Stimulated activated CD4-positive, alpha-beta T cell treated with anti-CD3 and anti-CD28 coated beads, Interleukin-15, amount 100 ng/mL, for 48 hours (primary cell): ENCODE measurements around the gene LRGUK.
"Not testable (repeated sequence)": the region's sequence is repeated elsewhere in the genome, so short reads cannot be mapped to it uniquely, and the experiment has no call there.

Source experiments
- DNase-seq, 2 donors: peaks; one replicate each; pipeline ENCODE4 v3.0.0-alpha.2; 2020; ENCODE audit warnings: low read depth in 2 of 2

Gene LRGUK

DNA sequence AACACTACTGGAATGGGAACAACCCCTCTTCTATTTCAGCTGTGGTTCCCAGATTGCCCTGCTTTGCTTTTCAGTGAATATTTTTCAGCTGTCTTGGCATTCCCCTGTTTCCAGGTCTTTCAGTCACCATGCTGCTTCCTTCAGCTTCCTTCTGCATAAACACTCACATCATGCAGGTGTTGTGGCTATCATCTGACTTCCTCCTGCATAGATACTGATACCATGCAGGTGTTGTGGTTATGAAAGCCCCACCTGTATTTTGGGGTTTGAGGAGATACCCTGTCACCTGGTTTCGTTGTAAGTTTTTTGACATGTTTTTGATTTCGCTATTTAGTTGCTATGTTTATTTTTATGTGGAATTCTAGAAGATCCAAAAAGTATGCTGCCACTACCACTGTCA lies 118.1 kb downstream of the LRGUK start:
- no peak for DNase-seq

DNA sequence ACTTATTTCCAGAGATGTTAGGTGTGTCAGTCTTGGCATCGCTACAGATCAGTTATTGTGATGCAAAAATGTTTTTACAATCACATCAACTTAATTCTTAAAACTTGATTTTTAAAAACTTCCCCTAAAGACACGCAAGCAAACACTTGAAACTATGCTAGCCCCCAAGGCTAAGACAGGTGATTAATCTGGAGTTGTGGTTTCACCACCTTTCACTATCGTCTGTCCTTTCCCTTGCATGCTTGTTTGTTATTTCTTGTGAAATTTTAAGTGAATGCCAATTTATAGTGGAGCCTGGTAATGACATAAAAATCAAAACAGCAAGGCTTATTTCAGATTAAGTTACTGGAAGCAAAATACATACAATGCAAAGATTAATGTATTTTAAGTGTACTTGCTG lies 119.2 kb downstream of the LRGUK start:
- DNase-seq = no peak

DNA sequence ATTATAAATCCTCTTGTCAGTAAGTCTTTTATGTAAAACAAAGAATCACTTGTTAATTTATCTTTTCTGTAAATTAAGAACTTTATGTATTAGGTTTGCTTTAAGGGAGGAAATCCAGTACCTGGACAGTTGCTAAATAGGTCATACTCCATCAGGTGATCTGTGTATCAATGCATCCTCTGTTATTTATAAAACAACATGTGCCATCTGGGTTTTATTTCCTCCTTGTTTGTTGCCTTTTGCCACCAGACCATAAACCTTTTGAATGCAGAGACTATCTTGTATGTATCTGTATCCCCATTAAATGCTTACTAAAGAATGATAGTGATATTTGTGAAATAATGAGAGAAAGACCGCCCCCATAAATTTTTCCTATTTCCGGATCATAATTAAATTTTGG lies 119.6 kb downstream of the LRGUK start:
- no peak for DNase-seq

DNA sequence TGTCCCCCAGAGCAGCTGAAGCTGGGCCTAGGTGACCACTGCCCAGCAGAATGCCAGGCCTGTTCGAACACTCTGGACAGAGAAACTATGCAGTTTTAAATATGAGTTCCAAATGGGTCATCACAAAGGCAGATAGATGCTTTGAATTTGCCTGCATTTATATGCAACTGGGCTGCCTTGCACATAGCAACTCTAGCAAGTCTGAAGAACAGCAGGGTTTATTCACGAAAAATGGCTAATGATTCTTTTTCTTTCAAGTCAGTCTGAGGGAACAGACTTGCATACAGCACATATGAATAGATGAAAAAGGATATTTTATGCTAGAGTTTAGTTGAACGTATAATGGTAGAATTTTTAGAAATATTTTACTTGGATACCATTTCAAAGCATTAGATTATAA lies 121.1 kb downstream of the LRGUK start:
- DNase-seq = no peak

DNA sequence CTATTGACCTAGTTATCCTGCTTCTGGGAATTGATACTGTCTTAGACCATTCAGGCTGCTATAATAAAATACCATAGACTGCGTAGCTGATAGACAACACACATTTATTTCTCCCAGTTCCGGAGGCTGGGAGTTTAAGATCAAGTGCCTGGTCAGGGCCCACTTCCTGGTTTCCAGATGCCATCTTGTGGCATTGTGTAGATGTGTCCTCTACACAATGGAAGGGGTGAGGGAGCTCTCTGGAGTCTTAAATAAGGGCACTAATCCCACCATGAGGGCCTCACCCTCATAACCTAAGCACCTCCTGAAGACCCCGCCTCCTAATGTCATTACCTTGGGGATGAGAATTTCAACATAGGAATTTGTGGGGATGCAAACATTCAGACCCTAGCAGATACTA lies 127.2 kb downstream of the LRGUK start:
- DNase-seq = no peak

DNA sequence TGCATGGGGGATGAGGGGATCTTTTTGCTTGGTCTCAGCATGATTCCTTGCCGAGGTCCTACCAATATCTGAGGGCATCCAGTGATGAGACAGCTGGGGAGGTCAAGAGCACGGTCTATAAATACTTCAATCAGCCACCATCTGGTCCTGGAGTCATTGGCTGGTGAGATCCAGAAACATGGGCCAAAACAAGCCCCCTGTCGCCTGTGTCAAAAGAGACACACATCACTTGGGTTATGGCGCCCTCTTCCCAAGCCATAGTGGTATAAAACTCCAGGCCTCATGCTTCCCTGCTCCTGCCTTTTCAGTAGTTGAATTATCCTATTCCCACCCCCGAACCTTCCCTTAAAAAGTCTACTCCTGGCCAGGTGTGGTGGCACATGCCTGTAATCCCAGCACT lies 128.7 kb downstream of the LRGUK start:
- DNase-seq = no peak

DNA sequence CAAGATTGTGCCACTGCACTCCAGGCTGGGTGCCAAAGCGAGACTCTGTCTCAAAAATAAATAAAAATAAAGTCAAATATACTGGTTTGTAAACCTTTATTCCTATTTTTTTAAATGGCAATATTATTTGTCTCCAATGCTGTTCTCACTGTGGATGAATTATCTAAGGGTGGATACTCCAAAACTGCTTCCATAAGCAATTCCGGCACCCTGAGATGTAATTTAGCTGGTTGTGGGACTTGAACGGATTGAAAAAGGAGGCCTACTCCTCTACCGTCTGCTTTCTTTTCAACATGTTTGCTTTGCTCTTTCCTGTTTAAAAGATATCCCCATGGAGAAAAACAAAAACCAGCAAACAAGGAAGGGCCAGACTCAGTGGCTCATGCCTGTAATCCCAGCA lies 135.2 kb downstream of the LRGUK start:
- DNase-seq = no peak

DNA sequence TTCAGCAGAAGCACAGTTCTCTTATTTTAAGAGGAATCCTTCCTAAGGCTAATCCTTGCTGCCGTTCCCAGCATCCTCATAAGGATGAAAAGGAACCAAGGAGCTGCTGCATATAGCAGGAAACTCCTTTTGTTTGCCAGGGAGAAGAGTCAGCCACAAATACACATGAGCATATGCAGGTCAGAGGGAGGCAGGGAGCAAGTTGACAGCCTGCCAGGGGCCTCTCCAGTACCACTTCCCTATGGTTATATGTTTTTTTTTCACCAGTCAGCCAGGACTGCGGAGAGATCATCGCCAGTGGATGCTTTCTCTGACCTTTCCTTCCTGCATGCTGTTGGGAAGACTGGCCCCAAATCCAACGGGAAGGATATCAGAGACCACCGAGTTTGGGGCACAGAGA lies 149.8 kb downstream of the LRGUK start:
- no peak for DNase-seq

DNA sequence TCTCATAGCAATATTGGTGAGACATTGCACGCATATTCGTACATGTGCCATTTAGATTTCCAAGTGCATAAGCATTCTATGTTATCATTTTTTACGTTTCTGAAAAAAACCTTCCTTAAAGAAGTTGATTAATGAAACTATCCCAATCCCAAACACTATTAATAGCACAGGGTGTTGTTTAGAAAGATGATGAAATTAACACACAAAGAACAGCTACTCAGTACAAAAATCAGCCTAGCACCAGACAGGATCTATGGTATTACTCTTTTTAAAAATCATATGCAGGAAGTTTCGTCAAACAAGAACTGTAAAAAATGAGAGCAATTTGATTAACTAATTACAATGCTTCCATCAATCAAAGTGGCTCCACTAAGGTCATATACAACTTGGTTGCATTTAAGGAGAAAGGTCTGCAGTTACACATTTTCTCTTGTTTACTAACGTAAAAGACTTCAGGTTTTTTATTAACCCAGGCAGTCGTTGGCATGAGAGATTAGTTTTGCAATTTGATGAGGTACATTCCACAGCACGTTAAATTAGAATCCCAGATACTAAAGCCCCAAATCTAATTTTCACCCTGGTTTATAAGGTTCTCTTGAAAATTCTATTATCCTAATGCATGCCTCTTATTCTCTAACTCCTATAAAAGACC lies 151.5 kb downstream of the LRGUK start:
- no peak for DNase-seq

DNA sequence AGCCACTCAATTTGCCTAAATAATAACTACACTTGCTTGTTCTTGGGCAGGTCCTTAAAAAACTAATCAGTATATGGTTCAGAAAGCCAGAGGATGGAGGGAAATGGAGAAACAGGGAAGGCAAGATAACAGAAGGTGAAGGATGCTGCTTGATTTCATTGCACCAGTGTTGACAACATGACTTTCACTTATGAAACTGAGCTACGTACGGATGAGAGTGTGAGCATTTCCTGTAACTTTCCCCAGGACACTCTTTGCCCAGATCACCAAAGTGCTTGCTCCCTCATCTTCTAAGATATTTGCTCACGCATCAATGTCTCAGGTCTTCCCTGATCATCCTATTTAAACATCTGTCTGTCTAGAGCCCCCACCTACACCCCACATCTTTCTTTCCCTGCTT lies 152.2 kb downstream of the LRGUK start:
- DNase-seq = no peak

DNA sequence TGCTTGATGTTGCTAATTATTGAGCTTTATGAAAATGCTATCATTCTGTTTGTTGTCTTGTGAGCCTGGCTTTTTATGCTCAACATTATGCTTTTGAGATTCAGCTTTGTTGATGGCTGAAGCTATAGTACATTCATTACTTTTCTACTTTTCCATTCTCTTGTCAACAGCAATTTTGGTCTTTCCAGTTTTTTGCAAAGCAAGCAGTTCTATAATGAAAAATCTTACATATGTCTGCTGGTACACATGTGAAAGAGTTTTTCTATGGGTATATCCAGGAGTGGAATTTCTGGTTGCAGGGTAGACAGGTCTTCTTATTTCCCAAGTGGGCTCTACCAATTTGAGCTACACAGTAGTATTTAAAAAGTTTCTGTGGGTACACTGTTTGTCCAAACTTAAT lies 152.8 kb downstream of the LRGUK start:
- no peak for DNase-seq

DNA sequence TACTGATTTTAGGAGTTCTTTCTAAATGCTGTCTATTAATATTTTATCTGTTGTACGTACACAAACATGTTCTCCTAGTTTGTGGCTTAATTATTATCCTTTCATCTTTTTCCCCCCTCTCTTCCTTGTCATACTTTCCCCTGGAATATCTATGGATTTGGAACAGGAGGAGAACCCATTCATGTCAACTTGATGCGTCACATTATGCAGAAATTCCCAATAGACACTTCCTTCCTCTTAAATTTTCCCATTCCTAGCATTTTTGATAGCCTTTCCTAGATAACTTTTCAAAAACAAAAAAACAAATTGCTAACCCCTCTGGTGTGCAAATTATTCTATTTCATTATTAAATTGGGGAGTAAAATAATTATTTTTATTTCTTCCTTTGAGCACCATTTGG lies 153.4 kb downstream of the LRGUK start:
- no peak for DNase-seq

DNA sequence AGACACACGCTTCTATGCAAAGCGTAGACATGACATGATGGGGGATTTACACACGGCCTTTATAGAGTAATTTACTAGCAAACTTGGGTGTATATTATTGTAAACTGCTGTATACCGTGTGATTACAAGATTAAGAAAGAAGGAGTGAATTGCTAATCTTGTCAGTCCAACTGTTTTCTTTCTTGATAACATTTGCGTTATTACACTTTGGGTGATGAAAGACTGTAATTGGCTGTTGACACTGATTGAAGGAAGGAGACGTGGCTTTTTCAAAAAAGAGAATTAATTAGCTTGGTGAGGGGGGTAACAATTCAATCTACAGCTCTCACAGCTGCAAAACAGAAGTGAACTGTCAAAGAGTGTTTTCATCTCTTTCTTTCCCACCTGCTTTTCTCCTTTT lies 156.9 kb downstream of the LRGUK start:
- no peak for DNase-seq

DNA sequence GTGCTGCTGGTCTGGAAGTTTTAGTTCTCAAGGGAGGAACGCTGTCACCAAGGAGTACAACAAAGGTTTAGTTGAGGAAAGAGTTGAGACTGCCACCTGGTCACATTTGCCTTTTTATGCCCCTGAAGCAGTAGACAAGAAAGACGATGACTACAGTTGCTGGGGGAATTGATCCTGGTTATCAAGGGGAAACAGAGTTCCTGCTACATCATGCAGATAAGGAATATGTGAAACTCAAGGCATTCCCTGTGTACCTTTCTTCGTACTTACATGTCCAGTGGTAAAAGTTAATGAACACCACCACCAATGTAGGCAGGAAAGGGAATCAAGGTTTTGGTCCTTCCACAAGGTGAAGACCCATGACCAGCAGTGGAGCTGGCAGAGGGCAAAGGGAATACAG lies 157.8 kb downstream of the LRGUK start:
- DNase-seq = no peak

DNA sequence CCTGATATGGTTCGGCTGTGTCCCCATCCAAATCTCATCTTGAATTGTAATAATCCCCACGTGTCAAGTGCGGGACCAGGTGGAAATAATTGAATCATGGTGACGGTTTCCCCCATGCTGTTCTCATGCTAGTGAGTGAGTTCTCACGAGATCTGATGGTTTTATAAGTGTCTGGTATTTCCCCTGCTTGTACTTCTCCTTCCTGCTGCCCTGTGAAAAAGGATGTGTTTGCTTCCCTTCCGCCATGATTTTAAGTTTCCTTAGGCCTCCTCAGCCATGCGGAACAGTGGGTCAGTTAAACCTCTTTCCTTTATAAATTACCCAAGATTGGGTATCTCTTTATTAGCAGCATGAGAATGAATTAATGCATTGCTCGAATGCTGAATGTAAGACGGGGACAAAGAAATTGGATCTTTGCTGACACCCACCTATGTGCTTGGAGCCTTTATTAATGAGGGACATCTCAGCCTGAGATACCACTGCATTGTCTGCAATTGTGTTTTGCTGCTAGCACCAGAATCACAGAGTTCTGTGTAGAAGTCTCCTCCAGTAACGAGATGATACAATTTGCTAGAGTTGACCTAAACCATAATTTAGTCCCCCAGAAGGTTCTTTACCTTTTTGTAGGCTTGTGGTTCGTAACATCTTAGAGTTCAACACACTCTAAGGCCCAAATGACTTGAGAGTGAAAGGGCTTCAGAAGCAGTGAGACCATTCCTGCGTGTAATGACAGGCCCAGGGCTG lies 160.9 kb downstream of the LRGUK start:
- no peak for DNase-seq

DNA sequence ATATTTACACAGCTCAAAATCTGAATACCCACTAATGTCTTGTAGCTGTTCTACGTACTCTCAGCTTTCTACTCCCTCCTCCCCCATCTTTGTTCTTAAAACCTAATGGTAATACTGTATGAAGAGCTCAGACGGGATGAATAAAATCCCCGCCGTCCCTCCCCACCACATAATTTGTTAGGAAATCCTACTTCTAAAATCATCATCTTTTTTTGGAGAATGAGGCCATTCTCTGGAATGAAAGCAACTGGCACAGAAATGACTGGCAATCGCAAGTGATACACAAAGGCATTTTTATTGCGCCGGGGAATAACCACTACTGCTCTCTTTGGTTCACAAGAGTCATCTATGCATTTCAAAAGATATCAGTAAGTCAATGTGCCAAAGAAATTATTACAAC lies 162.3 kb downstream of the LRGUK start:
- DNase-seq = no peak

DNA sequence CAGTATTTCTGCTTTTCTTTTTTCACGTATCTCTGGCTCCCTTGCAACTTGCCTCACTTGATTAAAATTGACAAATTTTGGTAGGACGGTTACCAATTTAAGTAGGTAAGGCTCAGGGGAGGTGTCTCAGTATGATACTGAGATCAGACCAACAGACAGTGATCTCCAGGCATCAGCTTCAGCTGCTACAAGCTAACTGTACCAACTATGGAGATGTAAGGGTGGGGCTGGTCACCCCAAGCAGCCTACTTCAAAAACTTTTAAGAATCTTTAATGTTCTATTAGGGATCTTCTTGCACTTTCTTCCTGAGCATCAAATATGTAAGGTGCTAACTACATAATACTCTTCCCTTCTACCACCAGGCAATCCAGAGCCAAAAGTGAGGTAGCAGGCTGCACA lies 162.7 kb downstream of the LRGUK start:
- DNase-seq = no peak

DNA sequence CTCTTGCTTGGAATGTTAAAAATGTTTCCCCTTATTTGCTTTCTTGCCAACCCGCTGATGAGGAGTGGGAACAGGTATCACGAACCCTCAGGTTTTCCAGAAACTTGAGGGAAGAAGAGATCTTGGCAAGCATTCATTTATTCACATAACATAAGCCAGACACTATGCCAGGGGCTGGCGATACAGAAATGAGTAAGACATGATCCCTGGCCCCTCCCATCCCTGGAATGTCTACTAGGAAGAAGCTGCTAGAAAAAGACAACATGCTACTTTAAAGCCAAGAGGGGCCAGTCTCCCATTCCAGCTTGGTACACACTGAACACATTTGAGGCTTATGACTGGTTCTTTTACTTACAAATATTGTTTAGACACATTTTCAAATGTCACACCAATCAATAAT lies 163.1 kb downstream of the LRGUK start:
- DNase-seq = no peak

DNA sequence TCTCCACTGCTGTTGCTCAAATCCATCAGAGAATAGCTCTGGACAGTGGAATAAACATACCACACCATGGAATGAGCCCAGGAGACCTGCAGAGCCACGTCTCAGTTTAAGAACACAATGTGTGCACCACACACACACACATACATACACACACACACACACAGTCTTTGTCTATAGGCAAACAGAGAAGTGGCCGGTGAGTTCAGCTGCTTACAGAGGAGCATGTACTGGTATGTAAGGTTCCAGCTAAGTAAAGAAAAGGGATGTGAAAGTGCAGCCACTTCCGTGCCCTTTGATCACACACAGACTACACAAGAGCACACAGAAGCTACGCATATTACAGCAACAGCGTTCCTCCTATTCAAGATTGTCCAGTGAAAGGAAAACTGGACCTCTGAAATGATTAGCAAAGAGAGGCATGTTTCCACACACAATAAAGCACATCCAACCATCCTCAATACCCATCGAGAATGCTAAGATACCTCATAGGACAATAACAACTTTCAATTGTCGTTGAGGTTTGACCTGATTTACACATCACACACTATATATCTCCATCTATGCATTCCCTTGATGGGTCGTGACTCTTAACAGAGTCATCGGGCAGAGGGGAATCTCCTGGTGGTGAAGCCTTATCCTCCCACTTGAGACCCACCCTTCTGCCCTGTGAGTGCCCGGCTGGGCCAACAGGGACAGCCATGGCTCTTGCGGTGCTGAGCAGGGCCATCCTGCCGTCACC lies 166.0 kb downstream of the LRGUK start:
- DNase-seq = no peak

DNA sequence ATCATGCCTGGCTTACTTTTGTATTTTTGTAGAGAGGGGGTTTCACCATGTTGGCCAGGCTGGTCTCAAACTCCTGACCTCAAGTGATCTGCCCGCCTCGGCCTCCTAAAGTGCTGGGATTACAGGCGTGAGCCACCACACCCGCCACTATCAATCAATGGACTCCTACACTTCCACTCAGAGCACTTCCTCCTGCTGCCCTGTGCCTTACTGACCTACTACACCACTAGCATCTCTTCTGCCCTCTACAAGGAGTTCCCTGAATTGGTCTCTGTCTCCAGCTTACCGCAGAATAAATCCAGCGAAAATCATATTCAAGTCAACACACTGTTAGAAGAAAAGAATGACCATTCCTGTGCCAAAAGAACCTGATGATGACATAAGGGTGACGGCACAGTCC lies 168.8 kb downstream of the LRGUK start:
- DNase-seq = not testable (repeated sequence)

DNA sequence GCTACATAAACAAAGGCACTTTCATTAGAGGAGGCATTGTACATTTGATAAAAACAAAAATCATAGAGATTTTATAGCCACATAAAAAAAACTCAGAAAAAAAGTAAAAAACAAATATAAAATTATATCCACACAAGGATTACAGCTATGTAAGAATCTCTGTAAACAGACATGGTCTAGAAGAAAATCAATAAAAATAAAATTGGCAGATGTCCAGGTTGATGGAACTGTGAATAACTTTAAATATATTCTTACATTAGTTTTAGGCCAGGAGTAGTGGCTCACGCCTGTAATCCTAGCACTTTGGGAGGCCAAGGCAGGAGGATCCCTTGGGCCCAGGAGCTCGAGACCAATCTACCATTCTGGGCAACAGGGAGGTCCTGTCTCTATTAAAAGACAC lies 170.3 kb downstream of the LRGUK start:
- DNase-seq = no peak

DNA sequence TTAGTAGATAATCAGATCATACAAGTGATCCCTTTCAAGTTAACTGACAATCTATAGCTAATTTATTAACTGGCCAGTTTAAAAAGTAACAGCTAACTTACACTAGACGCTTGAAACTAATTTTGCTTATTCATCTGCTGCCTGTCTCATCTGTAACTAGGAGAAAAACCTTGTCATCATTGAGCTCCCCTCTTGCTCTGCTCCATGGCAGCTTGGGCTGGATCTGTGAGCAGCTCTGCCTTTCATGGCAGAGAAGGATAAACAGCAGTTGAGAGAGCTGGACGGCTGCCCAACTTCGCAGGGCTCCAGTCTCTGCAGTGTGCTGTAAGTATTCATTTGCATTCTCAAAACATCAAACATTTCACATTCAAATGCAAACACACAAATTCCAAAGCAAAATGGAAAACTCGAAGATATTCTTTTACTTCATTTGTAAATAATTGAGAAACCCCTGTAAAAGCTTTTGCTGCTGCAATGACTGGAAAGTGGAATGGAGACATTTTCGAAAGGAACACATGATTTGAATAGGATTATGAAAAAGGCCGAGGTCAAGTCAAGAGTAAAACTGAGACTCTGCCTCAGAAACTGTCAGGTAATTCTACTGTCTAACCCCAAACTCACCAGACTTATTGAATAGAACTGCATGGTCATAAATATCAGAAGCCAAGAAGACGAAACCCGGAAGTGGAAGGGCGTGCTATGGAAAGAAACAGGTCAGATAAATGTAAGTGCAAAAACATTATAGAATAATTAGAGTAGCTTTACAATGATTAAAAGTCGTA lies 172.0 kb downstream of the LRGUK start:
- DNase-seq = no peak
